B cell (primary cell): ENCODE measurements around the gene MRPS6. TPM values are rescaled to one million over a fixed set of nuclear protein-coding genes. Genes with fewer than 3 reads are reported as not detected.

Experiments used
- ATAC-seq: fragments of 200-7000 bp; cut with Tn5 transposase; one replicate; pipeline ENCODE4 v1.10.0; 2021; ENCODE audit warnings: low read depth, mild to moderate bottlenecking, moderate number of reproducible peaks, moderate library complexity
- CTCF ChIA-PET: fragments of 350-600 bp; sonication (Branson Sonifier 250); formaldehyde crosslinking; loops from one replicate; lab custom pipeline; 2021; ENCODE audit warnings: antibody characterized with exemption, inconsistent platforms; lab: Charles Lee
- POLR2A ChIA-PET: fragments of 350-600 bp; sonication (Branson Sonifier 250); formaldehyde crosslinking; loops from one replicate; lab custom pipeline; 2021; ENCODE audit warnings: antibody characterized with exemption; lab: Charles Lee
- DNase-seq: peaks from one replicate; pipeline ENCODE4 v3.0.0; 2013
- H2AFZ ChIP-seq: 2 replicates; pipeline ENCODE4 v1.6.1; 2012; ENCODE audit warnings: mild to moderate bottlenecking, low read depth, low read length; ENCODE audit not compliant: insufficient read depth, poor library complexity, severe bottlenecking
- H3K27ac ChIP-seq, 2 donors: 1 replicate in 1 of 2; 2 replicates in 1 of 2; pipeline ENCODE4 v1.5.1; 2012 to 2013; ENCODE audit warnings: low read length in 2 of 2, mild to moderate bottlenecking in 2 of 2, moderate library complexity in 1 of 2
- H3K27me3 ChIP-seq, 4 experiments: fragments of 200-600 bp in 1 of 4; sonication (generic) in 1 of 4; replicated peaks in 1 of 4; 1 replicate in 2 of 4; 2 replicates in 2 of 4; pipeline versions ENCODE4 v1.6.1 to v1.7.0; 2013 to 2016; ENCODE audit warnings: low read length in 3 of 4, mild to moderate bottlenecking in 2 of 4, mixed read lengths in 1 of 4, moderate library complexity in 1 of 4; ENCODE audit not compliant: insufficient read depth in 4 of 4, control insufficient read depth in 3 of 4; ENCODE audit errors: control extremely low read depth in 1 of 4
- H3K36me3 ChIP-seq, 2 experiments: replicated peaks in 1 of 2; 1 replicate in 1 of 2; 2 replicates in 1 of 2; pipeline versions ENCODE4 v1.6.1 to v1.7.1; 2013; ENCODE audit warnings: low read length in 1 of 2; ENCODE audit not compliant: insufficient read depth in 2 of 2, control insufficient read depth in 1 of 2; ENCODE audit errors: control extremely low read depth in 1 of 2, extremely low read depth in 1 of 2
- H3K4me1 ChIP-seq, 2 donors: fragments of 200-600 bp in 1 of 2; sonication (generic) in 1 of 2; 1 replicate in 1 of 2; 2 replicates in 1 of 2; pipeline versions ENCODE4 v1.5.1 to v1.6.1; 2013 to 2017; ENCODE audit warnings: low read length in 2 of 2; ENCODE audit not compliant: control insufficient read depth in 2 of 2, insufficient read depth in 2 of 2
- H3K4me2 ChIP-seq: replicated peaks from 2 replicates; pipeline ENCODE3; 2012; ENCODE audit warnings: mild to moderate bottlenecking, low read depth, low read length; ENCODE audit not compliant: poor library complexity, severe bottlenecking
- H3K4me3 ChIP-seq, 5 experiments: fragments of 200-600 bp in 1 of 5; sonication (generic) in 1 of 5; 1 replicate in 3 of 5; 2 replicates in 2 of 5; pipeline versions ENCODE4 v1.5.1 to v1.7.0; 2011 to 2016; ENCODE audit warnings: low read length in 4 of 5, mild to moderate bottlenecking in 4 of 5, low read depth in 2 of 5, control low read depth in 1 of 5, moderate library complexity in 1 of 5; ENCODE audit not compliant: insufficient read depth in 1 of 5; ENCODE audit errors: control extremely low read depth in 1 of 5, extremely low read depth in 1 of 5
- H3K79me2 ChIP-seq: fragments of 200-600 bp; sonication (generic); one replicate; pipeline ENCODE4 v1.6.0; 2016; ENCODE audit warnings: low read length; ENCODE audit not compliant: control insufficient read depth, insufficient read depth
- H3K9ac ChIP-seq: fragments of 200-600 bp; sonication (generic); 2 replicates; pipeline ENCODE4 v1.6.1; 2017; ENCODE audit warnings: mild to moderate bottlenecking, low read length, moderate library complexity
- H3K9me3 ChIP-seq, 3 donors: one replicate each; pipeline versions ENCODE4 v1.6.1 to v1.7.1; 2013; ENCODE audit warnings: low read length in 2 of 3; ENCODE audit not compliant: control insufficient read depth in 2 of 3, insufficient read depth in 1 of 3; ENCODE audit errors: control extremely low read depth in 1 of 3
- H4K20me1 ChIP-seq: 2 replicates; pipeline ENCODE4 v1.6.0; 2012; ENCODE audit warnings: mild to moderate bottlenecking, low read length; ENCODE audit not compliant: insufficient read depth, control insufficient read depth, poor library complexity, severe bottlenecking
- H3K27ac Mint-ChIP-seq: one replicate; pipeline ENCODE4 v1.8.0; 2021; ENCODE audit warnings: mixed read lengths
- H3K27me3 Mint-ChIP-seq: one replicate; pipeline ENCODE4 v1.8.0; 2021; ENCODE audit warnings: mixed read lengths
- H3K4me1 Mint-ChIP-seq: one replicate; pipeline ENCODE4 v1.8.0; 2021; ENCODE audit warnings: mixed read lengths
- H3K4me3 Mint-ChIP-seq: one replicate; pipeline ENCODE4 v1.8.0; 2021; ENCODE audit warnings: mixed read lengths
- H3K9me3 Mint-ChIP-seq: one replicate; pipeline ENCODE4 v1.8.0; 2022; ENCODE audit warnings: mixed read lengths; ENCODE audit not compliant: insufficient read depth
- EZH2 ChIP-seq: IDR thresholded peaks from 2 replicates; pipeline ENCODE4 v1.6.1; 2012; ENCODE audit warnings: borderline replicate concordance, low read depth, mild to moderate bottlenecking, moderate library complexity, low read length; ENCODE audit not compliant: insufficient read depth, poor library complexity, severe bottlenecking
- WGBS: methylation state at CpG from one replicate; pipeline ENCODE4 v1.1.5; 2013; ENCODE audit warnings: missing lambda C conversion rate; ENCODE audit not compliant: insufficient coverage; 5-methylcytosine and 5-hydroxymethylcytosine counted together
- intact Hi-C: fragments of 100-400 bp; cut with micrococcal nuclease; formaldehyde crosslinking; loops from one replicate; pipeline ENCODE4 v1.10.0; 2022
- polyA plus RNA-seq: library from polyadenylated mRNA; depleted of rRNA; stranded (reverse); fragments of >200 nt; gene quantifications from 2 replicates; pipeline ENCODE4 v1.2.3, GENCODE V29; 2012
- total RNA-seq, 2 donors: library from RNA; stranded (reverse); fragments of 120-200 nt in 1 of 2; gene quantifications; 1 replicate in 1 of 2; 2 replicates in 1 of 2; pipeline versions ENCODE4 v1.2.3 to v1.2.4, GENCODE V29; 2013 to 2022
- TF ChIP-seq, protein P1 (sequence below): fragments of 200-600 bp; IDR thresholded peaks from one replicate; pipeline ENCODE4 v1.8.0; 2022; ENCODE audit warnings: antibody characterized with exemption, mild to moderate bottlenecking

MRPS6 gene
- total and polyA plus RNA-seq, 2 donors (not counting 1 experiment from before 2014, with no cell fraction given) = 15.7 to 37.9 TPM

DNA sequence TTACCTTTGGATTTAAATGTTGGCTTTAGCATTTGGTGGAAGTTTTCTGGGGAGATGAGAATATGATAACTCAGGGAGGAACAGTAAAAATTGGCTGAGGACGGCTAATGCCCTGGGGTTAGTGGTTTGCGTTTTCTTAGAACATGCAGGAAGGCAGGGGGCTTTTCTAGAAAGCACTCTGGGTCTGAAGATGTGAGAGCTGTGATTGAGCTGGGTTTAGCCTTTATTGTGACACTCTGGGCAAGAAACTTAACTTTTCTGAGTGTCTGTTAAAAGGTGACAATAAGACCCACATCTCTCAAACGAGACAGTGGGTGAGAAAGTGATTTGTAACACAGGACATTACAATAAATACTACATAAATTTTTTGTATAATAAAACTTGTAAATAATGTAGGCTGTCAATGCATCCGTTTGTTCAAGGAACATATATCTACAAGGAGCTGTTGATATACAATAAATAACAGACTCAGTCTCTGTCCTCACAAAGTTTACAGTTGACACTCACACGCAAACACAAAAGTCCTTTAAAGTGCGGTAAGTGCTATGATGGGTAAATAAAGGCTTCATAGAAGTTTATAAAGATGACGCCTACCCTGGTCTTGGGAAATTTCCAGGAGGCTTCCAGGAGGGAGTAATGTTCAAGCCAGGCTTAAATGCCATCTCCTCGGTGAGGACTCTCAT lies 49.5 kb upstream of the MRPS6 start:
- Mint-ChIP-seq H3K9me3 (no peaks in the 10 kb centered on the region), H3K27me3 (no peaks in the 10 kb centered on the region), H3K4me3 (no peak overlapping the region), H3K4me1 (peaks cover 31% of the 10 kb centered on the region), H3K27ac (no peak overlapping the region)
- Histone ChIP-seq H3K36me3 (no peaks in the 10 kb centered on the region), H3K4me2 (no peak overlapping the region), H2AFZ (no peak overlapping the region), H3K9me3 (peaks cover 0 to 6% (median 2%) of the 10 kb centered on the region in 3 donors), H3K27ac (no peak overlapping the region), H4K20me1 (no peaks in the 10 kb centered on the region), H3K9ac (no peak overlapping the region), H3K4me3 (no peak overlapping the region), H3K79me2 (no peaks in the 10 kb centered on the region), H3K27me3 (no peaks in the 10 kb centered on the region), H3K4me1 (peaks cover 41 to 48% of the 10 kb centered on the region in 2 donors)
- ATAC-seq (no peak), DNase-seq (no peak)
- intact Hi-C loops = no loop called here
- no peak for TF ChIP-seq EZH2
- TF ChIP-seq, protein P1, sequence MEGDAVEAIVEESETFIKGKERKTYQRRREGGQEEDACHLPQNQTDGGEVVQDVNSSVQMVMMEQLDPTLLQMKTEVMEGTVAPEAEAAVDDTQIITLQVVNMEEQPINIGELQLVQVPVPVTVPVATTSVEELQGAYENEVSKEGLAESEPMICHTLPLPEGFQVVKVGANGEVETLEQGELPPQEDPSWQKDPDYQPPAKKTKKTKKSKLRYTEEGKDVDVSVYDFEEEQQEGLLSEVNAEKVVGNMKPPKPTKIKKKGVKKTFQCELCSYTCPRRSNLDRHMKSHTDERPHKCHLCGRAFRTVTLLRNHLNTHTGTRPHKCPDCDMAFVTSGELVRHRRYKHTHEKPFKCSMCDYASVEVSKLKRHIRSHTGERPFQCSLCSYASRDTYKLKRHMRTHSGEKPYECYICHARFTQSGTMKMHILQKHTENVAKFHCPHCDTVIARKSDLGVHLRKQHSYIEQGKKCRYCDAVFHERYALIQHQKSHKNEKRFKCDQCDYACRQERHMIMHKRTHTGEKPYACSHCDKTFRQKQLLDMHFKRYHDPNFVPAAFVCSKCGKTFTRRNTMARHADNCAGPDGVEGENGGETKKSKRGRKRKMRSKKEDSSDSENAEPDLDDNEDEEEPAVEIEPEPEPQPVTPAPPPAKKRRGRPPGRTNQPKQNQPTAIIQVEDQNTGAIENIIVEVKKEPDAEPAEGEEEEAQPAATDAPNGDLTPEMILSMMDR = no peak
- 88% methylated on average over 2 of the region's 8 CpGs for WGBS
- ChIA-PET POLR2A (interaction anchor here (1.5 kb wide), 1 partner anchor 76 kb away, joined by 5 read pairs; no protein-coding TSS in a partner anchor), CTCF (interaction anchor here (1.0 to 2.4 kb wide), 3 partner anchors 11 to 324 kb away, joined by 3 to 15 read pairs (median 10); no protein-coding TSS in a partner anchor)

DNA sequence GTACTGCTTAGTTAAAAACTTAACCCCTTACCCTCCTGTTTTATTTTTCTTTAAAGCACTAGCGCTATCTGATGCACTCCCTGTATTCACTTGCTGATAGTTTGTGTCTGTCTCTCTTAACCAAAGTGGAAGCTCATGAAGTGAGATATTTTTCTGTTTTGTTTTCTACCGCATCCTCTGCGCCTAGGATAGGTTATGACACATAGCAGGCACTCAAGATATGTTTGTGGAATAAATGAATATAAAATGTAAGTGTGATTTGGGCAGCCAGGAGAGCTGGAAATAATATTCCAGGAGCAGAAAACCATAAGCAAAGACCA lies 49.0 kb upstream of the MRPS6 start:
- no peak for TF ChIP-seq EZH2
- TF ChIP-seq, protein P1 = no peak
- Histone ChIP-seq H3K4me3 (no peak overlapping the region), H3K79me2 (no peaks in the 10 kb centered on the region), H3K4me1 (peaks cover 36 to 43% of the 10 kb centered on the region in 2 donors), H3K27ac (no peak overlapping the region), H3K27me3 (no peaks in the 10 kb centered on the region), H3K9ac (no peak overlapping the region), H3K9me3 (peaks cover 0 to 6% (median 2%) of the 10 kb centered on the region in 3 donors), H4K20me1 (no peaks in the 10 kb centered on the region), H3K4me2 (no peak overlapping the region), H2AFZ (no peak overlapping the region), H3K36me3 (no peaks in the 10 kb centered on the region)
- no peak for DNase-seq
- H3K27ac Mint-ChIP-seq = no peak overlapping the region
- ATAC-seq = no peak
- peaks cover 26% of the 10 kb centered on the region for H3K4me1 Mint-ChIP-seq
- ChIA-PET CTCF (interaction anchor here (1.0 to 2.2 kb wide), 3 partner anchors 11 to 100 kb away, joined by 3 to 15 read pairs (median 5); no protein-coding TSS in a partner anchor), POLR2A (no interaction called here)
- H3K27me3 Mint-ChIP-seq = no peaks in the 10 kb centered on the region
- intact Hi-C loops = no loop called here
- no peak overlapping the region for H3K4me3 Mint-ChIP-seq
- no peaks in the 10 kb centered on the region for H3K9me3 Mint-ChIP-seq
- WGBS = 95% methylated on average over 2 of the region's 3 CpGs
